ENCODE measurements around the gene CITED2. TPM values are rescaled to one million over a fixed set of nuclear protein-coding genes. Genes with fewer than 3 reads are reported as not detected.

Gene CITED2
- total and polyA plus RNA-seq, 2 of the 8 experiments (the other 6 are each of a cell fraction or from before 2014, with no cell fraction given): 89.1 to 115 TPM

DNA sequence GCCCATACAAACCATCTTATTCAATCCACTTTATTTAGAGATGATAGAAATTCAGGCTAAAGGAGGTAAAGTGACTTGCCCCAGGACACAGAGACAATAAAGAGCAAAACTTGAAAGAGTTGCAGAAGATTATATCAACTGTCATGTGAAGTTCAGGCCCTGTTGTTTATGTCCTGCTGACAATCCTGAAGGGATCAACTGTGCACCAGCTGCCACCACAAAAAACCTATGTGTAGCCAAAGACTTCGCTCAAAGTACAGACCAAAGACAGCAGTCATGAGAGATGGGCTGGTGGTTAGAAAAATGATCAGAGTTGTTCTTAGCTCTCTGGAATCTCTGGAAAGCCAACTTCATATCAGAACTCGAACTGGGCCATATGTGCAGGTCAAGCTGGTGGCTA lies 16.0 kb upstream of the CITED2 start:
- no peaks in the 10 kb centered on the region for H3K9me3 ChIP-seq (ENCODE audit: insufficient read depth in 2 of 2, low read depth in 1 of 2, low read length in 1 of 2)
- no peak overlapping the region for H3K14ac ChIP-seq (ENCODE audit: insufficient read length)
- no peak overlapping the region for H2AFZ ChIP-seq (ENCODE audit: low read length)
- peaks cover 4 to 29% (median 20%) of the 10 kb centered on the region in 4 experiments for H3K27me3 ChIP-seq (replicated peaks in 1 of 4; ENCODE audit: control insufficient read depth in 3 of 4, extremely low read depth in 1 of 4, insufficient read depth in 3 of 4, low read length in 3 of 4)
- H2BK120ac ChIP-seq (replicated peaks; ENCODE audit: low read depth, low read length): no peak overlapping the region
- 92% methylated on average over 2 of the region's 2 CpGs; no CpG with 5 or more reads in 1 of the 2 experiments for WGBS, 2 experiments (ENCODE audit: extremely low coverage in 1 of 2, insufficient coverage in 1 of 2, insufficient read length in 1 of 2, insufficient replicate concordance in 2 of 2, low coverage in 1 of 2, low lambda C conversion rate in 2 of 2, missing lambda C conversion rate in 1 of 2)
- FAIRE-seq: no peak
- no peak overlapping the region for H3K27ac ChIP-seq (ENCODE audit: low read depth, low read length)
- no peak overlapping the region for H3K56ac ChIP-seq (replicated peaks; ENCODE audit: insufficient read length, low read depth, low read length)
- no peak overlapping the region for H3K23ac ChIP-seq (ENCODE audit: insufficient read length)
- no peak overlapping the region for H2AK5ac ChIP-seq (ENCODE audit: low read depth, low read length)
- H3K4me2 ChIP-seq (ENCODE audit: insufficient read depth in 1 of 2, low read depth in 2 of 2, low read length in 2 of 2): no peak overlapping the region
- H3K23me2 ChIP-seq (ENCODE audit: low read depth, low read length): peaks cover 2% of the 10 kb centered on the region; the same call in 1 of the 2 replicates
- no peak for DNase-seq (ENCODE audit: low read depth in 1 of 2, low spot score in 2 of 2)
- peaks cover 0 to 3% (median under 1%) of the 10 kb centered on the region in 4 experiments; a peak in 3 of 7 replicates for H3K4me1 ChIP-seq (replicated peaks in 1 of 4; ENCODE audit: control insufficient read depth in 3 of 4, insufficient read depth in 4 of 4, low read length in 3 of 4)
- no peak overlapping the region for H4K5ac ChIP-seq (ENCODE audit: insufficient read length, low read depth, low read length)
- POLR2A ChIA-PET (ENCODE audit: partially characterized antibody): no interaction called here
- no peaks in the 10 kb centered on the region for H3K36me3 ChIP-seq (ENCODE audit: control insufficient read depth in 2 of 4, insufficient read depth in 4 of 4, low read length in 3 of 4)
- H2BK5ac ChIP-seq (ENCODE audit: low read depth, low read length): no peak overlapping the region
- H4K8ac ChIP-seq (ENCODE audit: extremely low read depth, insufficient read depth, low read length): no peak overlapping the region
- H4K20me1 ChIP-seq (replicated peaks in 1 of 2; ENCODE audit: control insufficient read depth in 1 of 2, insufficient read depth in 2 of 2, low read length in 2 of 2): peaks cover 0 to under 1% of the 10 kb centered on the region in 2 experiments
- CTCF ChIA-PET (ENCODE audit: partially characterized antibody): no interaction called here
- H2BK20ac ChIP-seq (ENCODE audit: low read length): no peak overlapping the region
- no peak overlapping the region for H3K4ac ChIP-seq (replicated peaks; ENCODE audit: insufficient read length, low read depth, low read length)
- no peaks in the 10 kb centered on the region for H3K79me2 ChIP-seq (ENCODE audit: control insufficient read depth in 1 of 2, insufficient read depth in 2 of 2, low read length in 2 of 2)
- H3K18ac ChIP-seq (ENCODE audit: extremely low read depth, low read length): no peak overlapping the region
- H3K9ac ChIP-seq (replicated peaks in 1 of 4; ENCODE audit: extremely low read depth in 1 of 4, low read depth in 3 of 4, low read length in 3 of 4): no peak overlapping the region
- no peak overlapping the region for H4K91ac ChIP-seq (replicated peaks; ENCODE audit: insufficient read length, low read length)
- H2BK12ac ChIP-seq (ENCODE audit: low read depth, low read length): no peak overlapping the region
- no peak overlapping the region for H3K4me3 ChIP-seq (ENCODE audit: extremely low read depth in 1 of 4, insufficient read depth in 2 of 4, low read depth in 3 of 4, low read length in 4 of 4)
- no peak overlapping the region for H2BK15ac ChIP-seq (ENCODE audit: low read length)
- no peaks in the 10 kb centered on the region for H3K79me1 ChIP-seq (ENCODE audit: low read depth, low read length)
- no peak for TF ChIP-seq RAD21 (IDR thresholded peaks at IDR 0.05 in 1 of 2, conservative IDR thresholded peaks at IDR 0.05 in 1 of 2; ENCODE audit: low read depth in 2 of 2, low read length in 2 of 2)
- no peak for TF ChIP-seq EGR1 (IDR thresholded peaks at IDR 0.05; ENCODE audit: borderline replicate concordance, low read depth, low read length)
- TF ChIP-seq CTBP2 (IDR thresholded peaks at IDR 0.05; ENCODE audit: borderline replicate concordance, insufficient read depth, insufficient read length, low read length): no peak
- TF ChIP-seq BRCA1 (IDR thresholded peaks at IDR 0.05; ENCODE audit: low read depth, low read length): no peak
- TF ChIP-seq CBX8 (IDR thresholded peaks at IDR 0.05; ENCODE audit: borderline replicate concordance, low read depth, low read length): no peak
- no peak for TF ChIP-seq TBP (IDR thresholded peaks at IDR 0.05; ENCODE audit: low read depth, low read length)
- TF ChIP-seq POU5F1 (IDR thresholded peaks at IDR 0.05; ENCODE audit: low read depth, low read length): no peak
- no peak for TF ChIP-seq YY1 (IDR thresholded peaks at IDR 0.05; ENCODE audit: low read depth, low read length)
- TF ChIP-seq, protein P1, sequence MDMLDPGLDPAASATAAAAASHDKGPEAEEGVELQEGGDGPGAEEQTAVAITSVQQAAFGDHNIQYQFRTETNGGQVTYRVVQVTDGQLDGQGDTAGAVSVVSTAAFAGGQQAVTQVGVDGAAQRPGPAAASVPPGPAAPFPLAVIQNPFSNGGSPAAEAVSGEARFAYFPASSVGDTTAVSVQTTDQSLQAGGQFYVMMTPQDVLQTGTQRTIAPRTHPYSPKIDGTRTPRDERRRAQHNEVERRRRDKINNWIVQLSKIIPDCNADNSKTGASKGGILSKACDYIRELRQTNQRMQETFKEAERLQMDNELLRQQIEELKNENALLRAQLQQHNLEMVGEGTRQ (IDR thresholded peaks at IDR 0.05; ENCODE audit: low read length): no peak
- TF ChIP-seq SAP30 (IDR thresholded peaks at IDR 0.05; ENCODE audit: insufficient read depth, insufficient replicate concordance, low read length): no peak
- no peak for TF ChIP-seq POLR2A (IDR thresholded peaks at IDR 0.05; ENCODE audit: control extremely low read depth in 1 of 2, low read depth in 2 of 2, low read length in 2 of 2)
